Mucosa of stomach (tissue), 1 donor: Measurements from ENCODE around the gene TEX26.

ENCODE experiments used
- H3K27me3 ChIP-seq: one replicate; pipeline ENCODE4 v1.7.0; 2013; ENCODE audit warnings: mild to moderate bottlenecking, low read length; ENCODE audit not compliant: control insufficient read depth, insufficient read depth
- H3K36me3 ChIP-seq: one replicate; pipeline ENCODE4 v1.7.0; 2013; ENCODE audit warnings: low read length; ENCODE audit not compliant: control insufficient read depth, insufficient read depth
- H3K4me1 ChIP-seq: one replicate; pipeline ENCODE4 v1.7.0; 2013; ENCODE audit warnings: mild to moderate bottlenecking, low read length; ENCODE audit not compliant: control insufficient read depth, insufficient read depth
- H3K4me3 ChIP-seq: one replicate; pipeline ENCODE4 v1.7.0; 2013; ENCODE audit warnings: low read length
- H3K9ac ChIP-seq: one replicate; pipeline ENCODE4 v1.7.0; 2013; ENCODE audit warnings: mild to moderate bottlenecking, low read length, moderate library complexity
- H3K9me3 ChIP-seq: one replicate; pipeline ENCODE4 v1.7.0; 2013; ENCODE audit warnings: mild to moderate bottlenecking, low read length, moderate library complexity; ENCODE audit not compliant: control insufficient read depth
- donor health status: Pancreatic carcinoma.

Gene TEX26

GRCh38 chr13:31010296-31010695 lies 77.8 kb downstream of the TEX26 start:
- Histone ChIP-seq H3K27me3 (no peaks in the 10 kb centered on the region), H3K36me3 (no peaks in the 10 kb centered on the region), H3K9ac (no peak overlapping the region), H3K4me3 (no peak overlapping the region), H3K4me1 (no peaks in the 10 kb centered on the region), H3K9me3 (no peaks in the 10 kb centered on the region)

GRCh38 chr13:31011193-31011860 lies 78.9 kb downstream of the TEX26 start:
- H3K9ac ChIP-seq = no peak overlapping the region
- H3K4me3 ChIP-seq = no peak overlapping the region
- no peaks in the 10 kb centered on the region for H3K27me3 ChIP-seq
- no peaks in the 10 kb centered on the region for H3K4me1 ChIP-seq
- no peaks in the 10 kb centered on the region for H3K36me3 ChIP-seq
- no peaks in the 10 kb centered on the region for H3K9me3 ChIP-seq

- H3K4me3 ChIP-seq = no peak overlapping the region
- H3K36me3 ChIP-seq = no peaks in the 10 kb centered on the region
- no peaks in the 10 kb centered on the region for H3K4me1 ChIP-seq
- no peak overlapping the region for H3K9ac ChIP-seq
- H3K27me3 ChIP-seq = no peaks in the 10 kb centered on the region
- no peaks in the 10 kb centered on the region for H3K9me3 ChIP-seq
Observed at GRCh38 chr13:31011901-31012654, 79.6 kb downstream of the TEX26 start.

GRCh38 chr13:31012655-31013024 lies 80.2 kb downstream of the TEX26 start:
- H3K27me3 ChIP-seq = no peaks in the 10 kb centered on the region
- H3K9me3 ChIP-seq = no peaks in the 10 kb centered on the region
- no peaks in the 10 kb centered on the region for H3K4me1 ChIP-seq
- no peak overlapping the region for H3K9ac ChIP-seq
- no peak overlapping the region for H3K4me3 ChIP-seq
- no peaks in the 10 kb centered on the region for H3K36me3 ChIP-seq

GRCh38 chr13:31014456-31014855 lies 82.0 kb downstream of the TEX26 start:
- no peak overlapping the region for H3K4me3 ChIP-seq
- H3K36me3 ChIP-seq = no peaks in the 10 kb centered on the region
- H3K27me3 ChIP-seq = no peaks in the 10 kb centered on the region
- no peaks in the 10 kb centered on the region for H3K9me3 ChIP-seq
- no peak overlapping the region for H3K9ac ChIP-seq
- no peaks in the 10 kb centered on the region for H3K4me1 ChIP-seq

GRCh38 chr13:31015199-31015598 lies 82.7 kb downstream of the TEX26 start:
- Histone ChIP-seq H3K4me3 (no peak overlapping the region), H3K9ac (no peak overlapping the region), H3K4me1 (no peaks in the 10 kb centered on the region), H3K27me3 (no peaks in the 10 kb centered on the region), H3K9me3 (no peaks in the 10 kb centered on the region), H3K36me3 (no peaks in the 10 kb centered on the region)

DNA sequence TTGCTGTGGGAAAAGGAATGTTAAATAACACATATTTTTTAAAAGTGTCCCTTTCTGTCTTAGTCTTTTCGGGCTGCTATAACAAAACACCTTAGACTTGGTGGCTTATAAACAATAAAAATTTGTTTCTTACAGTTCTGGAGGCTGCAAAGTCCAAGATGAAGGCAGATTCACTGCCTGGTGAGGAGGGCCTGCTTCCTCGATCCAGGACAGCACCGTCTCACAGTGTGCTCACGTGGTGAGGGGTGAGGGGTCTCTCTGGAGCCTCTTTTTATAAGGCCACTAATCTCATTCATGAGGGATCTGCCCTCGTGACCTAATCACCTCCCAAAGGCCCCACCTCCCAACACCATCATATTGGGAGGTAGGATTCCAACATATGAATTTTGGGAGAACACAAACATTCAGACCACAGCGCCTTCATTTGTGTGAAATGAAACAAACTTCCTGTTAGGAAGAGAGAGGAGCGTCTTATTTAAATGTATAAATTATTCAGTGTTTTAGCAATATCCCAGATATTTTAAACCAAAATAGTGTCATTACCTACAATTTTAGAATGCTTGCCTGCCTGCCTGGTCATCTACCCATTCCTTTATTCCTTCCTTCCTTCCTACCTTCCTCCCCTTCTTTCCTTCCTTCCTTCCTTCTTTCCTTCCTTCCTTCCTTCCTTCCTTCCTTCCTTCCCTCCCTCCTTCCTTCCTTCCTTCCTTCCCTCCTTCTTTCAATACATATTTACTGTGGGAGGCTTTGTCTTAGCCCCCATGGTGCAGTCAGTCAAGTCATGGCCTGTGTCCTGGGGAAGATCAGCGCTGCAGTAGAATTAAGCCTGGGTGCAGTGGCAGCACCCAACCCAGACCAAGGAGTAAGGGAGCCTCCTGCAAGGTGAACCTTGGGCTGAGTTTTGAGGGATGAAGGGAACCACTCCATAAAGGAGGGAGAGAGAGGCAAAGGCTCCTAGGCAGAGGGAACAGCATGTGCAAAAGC lies 84.2 kb downstream of the TEX26 start:
- H3K4me3 ChIP-seq = no peak overlapping the region
- H3K9me3 ChIP-seq = no peaks in the 10 kb centered on the region

DNA sequence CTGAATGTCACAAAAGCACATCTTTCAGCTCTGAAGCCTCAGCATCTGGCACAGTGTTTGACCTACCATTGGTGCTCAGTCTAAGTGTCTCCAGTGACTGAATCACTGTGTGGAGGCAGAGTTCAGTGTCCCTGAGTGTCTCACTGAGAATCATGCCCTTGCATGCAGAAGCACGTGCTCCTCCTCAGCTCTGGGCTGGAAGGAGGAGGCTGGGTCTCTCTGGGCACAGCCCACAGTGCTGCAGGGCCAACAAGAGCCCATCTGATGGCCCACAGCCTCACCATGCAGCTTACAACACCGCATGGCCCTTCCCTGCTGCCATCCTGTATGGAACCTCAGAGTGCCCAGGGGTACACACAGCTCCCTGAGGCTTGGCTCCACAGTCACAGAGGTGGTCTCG lies 86.1 kb downstream of the TEX26 start:
- no peaks in the 10 kb centered on the region for H3K36me3 ChIP-seq
- H3K4me1 ChIP-seq = no peaks in the 10 kb centered on the region
- H3K9ac ChIP-seq = no peak overlapping the region
- H3K9me3 ChIP-seq = no peaks in the 10 kb centered on the region
- no peaks in the 10 kb centered on the region for H3K27me3 ChIP-seq
- H3K4me3 ChIP-seq = no peak overlapping the region

More for the DNA sequence above, 84.2 kb downstream of the TEX26 start:
- Histone ChIP-seq H3K4me1 (no peaks in the 10 kb centered on the region), H3K9ac (no peak overlapping the region), H3K36me3 (no peaks in the 10 kb centered on the region), H3K27me3 (no peaks in the 10 kb centered on the region)

DNA sequence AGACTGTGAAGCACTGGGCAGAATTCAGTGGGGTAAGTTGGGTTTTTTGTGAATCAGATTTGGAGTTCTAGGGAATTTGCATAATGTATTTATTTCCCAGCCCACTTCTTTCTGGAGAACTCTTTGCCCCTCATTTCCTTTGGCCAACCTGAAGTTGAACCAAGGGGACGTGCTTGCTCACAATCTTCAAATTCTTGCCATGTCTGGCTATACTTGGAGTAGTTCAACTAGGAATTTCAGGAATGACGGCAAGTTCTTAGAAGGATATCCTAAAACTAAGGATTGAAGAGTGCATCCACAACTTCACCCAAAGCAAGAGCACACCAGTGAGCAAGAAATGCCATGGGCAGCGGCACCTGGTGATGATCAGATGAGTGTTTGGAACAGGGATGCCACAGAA lies 88.5 kb downstream of the TEX26 start:
- Histone ChIP-seq H3K4me1 (no peaks in the 10 kb centered on the region), H3K27me3 (no peaks in the 10 kb centered on the region), H3K36me3 (no peaks in the 10 kb centered on the region), H3K9ac (no peak overlapping the region), H3K4me3 (no peak overlapping the region), H3K9me3 (no peaks in the 10 kb centered on the region)

GRCh38 chr13:31022288-31022895 lies 89.9 kb downstream of the TEX26 start:
- Histone ChIP-seq H3K4me1 (no peaks in the 10 kb centered on the region), H3K36me3 (no peaks in the 10 kb centered on the region), H3K4me3 (no peak overlapping the region)

GRCh38 chr13:31022928-31023530 lies 90.6 kb downstream of the TEX26 start:
- no peaks in the 10 kb centered on the region for H3K36me3 ChIP-seq
- no peaks in the 10 kb centered on the region for H3K27me3 ChIP-seq
- H3K9me3 ChIP-seq = no peaks in the 10 kb centered on the region
- H3K4me1 ChIP-seq = no peaks in the 10 kb centered on the region
- H3K4me3 ChIP-seq = no peak overlapping the region
- H3K9ac ChIP-seq = no peak overlapping the region

More at GRCh38 chr13:31022288-31022895, 89.9 kb downstream of the TEX26 start:
- no peak overlapping the region for H3K9ac ChIP-seq
- H3K27me3 ChIP-seq = no peaks in the 10 kb centered on the region
- no peaks in the 10 kb centered on the region for H3K9me3 ChIP-seq
